Spinal cord (tissue), 10 donors: ENCODE data around the gene UBE2D2. TPM values are rescaled to one million over a fixed set of nuclear protein-coding genes. Genes with fewer than 3 reads are reported as not detected.

Source experiments
- DNase-seq, 6 donors: peaks; one replicate each; pipeline versions ENCODE4 v3.0.0 to v3.0.0-alpha.2; 2013 to 2015; ENCODE audit warnings: low spot score in 6 of 6, low read depth in 4 of 6
- H3K27ac ChIP-seq: one replicate; pipeline ENCODE4 v1.5.1; 2013; ENCODE audit warnings: low read depth, low read length, control low read depth
- H3K27me3 ChIP-seq: one replicate; pipeline ENCODE4 v1.6.1; 2013; ENCODE audit warnings: low read length; ENCODE audit not compliant: control insufficient read depth, insufficient read depth
- H3K36me3 ChIP-seq: one replicate; pipeline ENCODE4 v1.6.1; 2013; ENCODE audit warnings: low read length; ENCODE audit not compliant: control insufficient read depth, insufficient read depth
- H3K4me1 ChIP-seq: one replicate; pipeline ENCODE4 v1.6.1; 2013; ENCODE audit warnings: low read length; ENCODE audit not compliant: control insufficient read depth, insufficient read depth
- H3K4me3 ChIP-seq: one replicate; pipeline ENCODE4 v1.5.1; 2013; ENCODE audit warnings: low read depth, low read length, control low read depth
- H3K9me3 ChIP-seq: one replicate; pipeline ENCODE4 v1.6.1; 2013; ENCODE audit warnings: low read length; ENCODE audit not compliant: control insufficient read depth, insufficient read depth
- WGBS: methylation state at CpG from one replicate; pipeline ENCODE4 v1.1.5; 2013; ENCODE audit warnings: missing lambda C conversion rate; ENCODE audit not compliant: insufficient coverage; 5-methylcytosine and 5-hydroxymethylcytosine counted together
- polyA plus RNA-seq, 2 donors: library from polyadenylated mRNA; unstranded; fragments of 120-200 nt; gene quantifications; one replicate each; pipeline ENCODE4 v1.2.1, GENCODE V29; 2013; ENCODE audit not compliant: insufficient read length in 2 of 2
- total RNA-seq, 2 donors: library from RNA; depleted of rRNA in 1 of 2; stranded (reverse); fragments of 120-200 nt in 1 of 2; fragments of >200 nt in 1 of 2; gene quantifications; one replicate each; pipeline versions ENCODE4 v1.2.3 to v1.2.4, GENCODE V29; 2013 to 2014
- donor health status: healthy.

UBE2D2 gene
- total and polyA plus RNA-seq, 4 donors = 108 to 185 (median 140) TPM

GRCh38 chr5:139664086-139664693, 103.1 kb downstream of the UBE2D2 start:
- DNase-seq = no peak
- Histone ChIP-seq H3K27ac (peak overlapping the region; percentile 44), H3K27me3 (no peaks in the 10 kb centered on the region), H3K9me3 (no peaks in the 10 kb centered on the region), H3K4me3 (no peak overlapping the region), H3K4me1 (peaks cover 100% of the 10 kb centered on the region), H3K36me3 (peaks cover 44% of the 10 kb centered on the region)
- 71% methylated on average over 7 of the region's 9 CpGs for WGBS

- no peak overlapping the region for H3K4me3 ChIP-seq
- H3K27me3 ChIP-seq = no peaks in the 10 kb centered on the region
- H3K9me3 ChIP-seq = no peaks in the 10 kb centered on the region
- H3K4me1 ChIP-seq = peaks cover 100% of the 10 kb centered on the region
- peak in 2 of 6 donors; percentile 70 to 91 for DNase-seq
- H3K27ac ChIP-seq = peak overlapping the region; percentile 62
- WGBS = 11% methylated on average over 14 of the region's 15 CpGs
- peaks cover 42% of the 10 kb centered on the region for H3K36me3 ChIP-seq
Observed at GRCh38 chr5:139664727-139665351, 103.7 kb downstream of the UBE2D2 start.

GRCh38 chr5:139665626-139666025, 104.5 kb downstream of the UBE2D2 start:
- DNase-seq = no peak
- H3K4me1 ChIP-seq = peaks cover 100% of the 10 kb centered on the region
- peaks cover 46% of the 10 kb centered on the region for H3K36me3 ChIP-seq
- no peak overlapping the region for H3K4me3 ChIP-seq
- H3K27ac ChIP-seq = no peak overlapping the region
- WGBS = 64% methylated on average over 11 of the region's 11 CpGs
- H3K9me3 ChIP-seq = no peaks in the 10 kb centered on the region
- H3K27me3 ChIP-seq = no peaks in the 10 kb centered on the region

GRCh38 chr5:139666551-139666950, 105.4 kb downstream of the UBE2D2 start:
- Histone ChIP-seq H3K4me1 (peaks cover 100% of the 10 kb centered on the region), H3K27me3 (no peaks in the 10 kb centered on the region), H3K4me3 (no peak overlapping the region), H3K9me3 (no peaks in the 10 kb centered on the region), H3K27ac (no peak overlapping the region), H3K36me3 (peaks cover 46% of the 10 kb centered on the region)
- no peak for DNase-seq
- 79% methylated on average over 7 of the region's 7 CpGs for WGBS

- WGBS = 75% methylated on average over 2 of the region's 2 CpGs
- no peak overlapping the region for H3K4me3 ChIP-seq
Observed at GRCh38 chr5:139667001-139667729, 106.0 kb downstream of the UBE2D2 start.

GRCh38 chr5:139667730-139668063, 106.6 kb downstream of the UBE2D2 start:
- 6% methylated on average over 3 of the region's 5 CpGs for WGBS
- Histone ChIP-seq H3K9me3 (no peaks in the 10 kb centered on the region), H3K4me1 (peaks cover 100% of the 10 kb centered on the region), H3K36me3 (peaks cover 40% of the 10 kb centered on the region), H3K27me3 (no peaks in the 10 kb centered on the region), H3K4me3 (peak overlapping the region; percentile 30), H3K27ac (peak overlapping the region; percentile 89)
- DNase-seq = peak in 1 of 6 donors; percentile 42

More at GRCh38 chr5:139667001-139667729, 106.0 kb downstream of the UBE2D2 start:
- Histone ChIP-seq H3K36me3 (peaks cover 43% of the 10 kb centered on the region), H3K4me1 (peaks cover 100% of the 10 kb centered on the region), H3K27ac (peak overlapping the region; percentile 89), H3K9me3 (no peaks in the 10 kb centered on the region), H3K27me3 (no peaks in the 10 kb centered on the region)
- no peak for DNase-seq

GRCh38 chr5:139668064-139668880, 107.1 kb downstream of the UBE2D2 start:
- peak in 2 of 6 donors; percentile 61 to 80 for DNase-seq

GRCh38 chr5:139668924-139669661, 108.0 kb downstream of the UBE2D2 start:
- H3K4me1 ChIP-seq = peaks cover 99% of the 10 kb centered on the region
- 32% methylated on average over 15 of the region's 18 CpGs for WGBS
- peak overlapping the region; percentile 89 for H3K27ac ChIP-seq
- peak in 2 of 6 donors; percentile 70 to 79 for DNase-seq
- H3K27me3 ChIP-seq = no peaks in the 10 kb centered on the region
- peaks cover 36% of the 10 kb centered on the region for H3K36me3 ChIP-seq
- no peak overlapping the region for H3K4me3 ChIP-seq
- H3K9me3 ChIP-seq = no peaks in the 10 kb centered on the region

More at GRCh38 chr5:139668064-139668880, 107.1 kb downstream of the UBE2D2 start:
- WGBS = 5% methylated on average over 52 of the region's 55 CpGs
- peak overlapping the region; percentile 89 for H3K27ac ChIP-seq
- H3K27me3 ChIP-seq = no peaks in the 10 kb centered on the region
- peaks cover 99% of the 10 kb centered on the region for H3K4me1 ChIP-seq
- H3K9me3 ChIP-seq = no peaks in the 10 kb centered on the region
- H3K36me3 ChIP-seq = peaks cover 37% of the 10 kb centered on the region
- H3K4me3 ChIP-seq = peak overlapping the region; percentile 30
